ENCODE data around the gene TNP2. TPM values are rescaled to one million over a fixed set of nuclear protein-coding genes. Genes with fewer than 3 reads are reported as not detected.

The TNP2 gene
- total and polyA plus RNA-seq, 2 of the 4 experiments (the other 2 are of a cell fraction) = not detected

- Histone ChIP-seq H4K91ac (ENCODE audit: insufficient read depth, low read depth, low read length) (no peak overlapping the region), H2AFZ (replicated peaks; ENCODE audit: low read length, poor library complexity) (no peak overlapping the region), H3K9me3 (ENCODE audit: control insufficient read depth, insufficient read depth, low read length) (no peaks in the 10 kb centered on the region), H3K18ac (ENCODE audit: low read depth, low read length) (no peak overlapping the region), H2AK9ac (replicated peaks; ENCODE audit: low read depth, low read length, poor library complexity) (no peak overlapping the region), H2BK5ac (ENCODE audit: low read depth, low read length, poor library complexity, severe bottlenecking) (no peak overlapping the region), H2AK5ac (ENCODE audit: low read depth, low read length) (no peak overlapping the region), H2BK15ac (ENCODE audit: low read depth, low read length) (no peak overlapping the region), H4K5ac (ENCODE audit: low read depth, low read length) (no peak overlapping the region), H3K4me1 (ENCODE audit: control insufficient read depth, insufficient read depth, low read length) (no peaks in the 10 kb centered on the region; the same call in 1 of the 2 replicates), H2BK20ac (ENCODE audit: low read depth, low read length) (no peak overlapping the region), H3K79me1 (ENCODE audit: low read depth in 1 of 2, low read length in 2 of 2) (no peaks in the 10 kb centered on the region), H2BK120ac (ENCODE audit: low read depth, low read length) (no peak overlapping the region), H3K23ac (ENCODE audit: low read depth, low read length) (no peak overlapping the region), H3K4ac (ENCODE audit: low read depth, low read length) (no peak overlapping the region), H4K20me1 (ENCODE audit: insufficient read depth, low read length) (no peaks in the 10 kb centered on the region), H3K9ac (ENCODE audit: low read depth, low read length) (no peak overlapping the region), H3K56ac (ENCODE audit: extremely low read depth, insufficient read depth, low read length) (no peak overlapping the region), H3K27ac (ENCODE audit: insufficient read depth, low read length) (no peak overlapping the region), H3K36me3 (ENCODE audit: control insufficient read depth, insufficient read depth, low read length) (no peaks in the 10 kb centered on the region), H4K8ac (ENCODE audit: low read depth in 2 of 2, low read length in 2 of 2) (no peak overlapping the region), H3K27me3 (ENCODE audit: control insufficient read depth, insufficient read depth, low read length) (peaks cover 11% of the 10 kb centered on the region), H3K9me1 (ENCODE audit: insufficient read depth, low read length) (no peaks in the 10 kb centered on the region), H3K4me3 (ENCODE audit: insufficient read depth, low read depth, low read length) (no peak overlapping the region), H3K4me2 (ENCODE audit: low read depth, low read length) (no peak overlapping the region), H3K14ac (replicated peaks; ENCODE audit: low read depth, low read length) (no peak overlapping the region)
- POLR2A ChIA-PET (ENCODE audit: unreplicated experiment) = no interaction called here
- CTCF ChIA-PET = no interaction called here
- BruUV-seq (replicated peaks) = no TSS peak
- intact Hi-C loops (cut with micrococcal nuclease) (no loop called here), in situ Hi-C loops (cut with MboI; ENCODE audit: low sequenced_read_pairs) (no loop called here), dilution Hi-C loops (cut with HindIII; ENCODE audit: low sequenced_read_pairs, unreplicated experiment) (no loop called here)
- TF ChIP-seq RFX5 (IDR thresholded peaks at IDR 0.05; ENCODE audit: low read depth, low read length) (no peak), SMC3 (IDR thresholded peaks at IDR 0.05; ENCODE audit: low read depth, low read length) (no peak), MAFK (IDR thresholded peaks at IDR 0.05; ENCODE audit: low read depth, low read length) (no peak), CEBPB (IDR thresholded peaks at IDR 0.05; ENCODE audit: low read depth, low read length) (no peak), BHLHE40 (IDR thresholded peaks at IDR 0.05; ENCODE audit: low read depth, low read length) (no peak), POLR2A (IDR thresholded peaks at IDR 0.05; ENCODE audit: low read depth, low read length) (no peak), RCOR1 (IDR thresholded peaks at IDR 0.05; ENCODE audit: insufficient replicate concordance, low read length) (no peak), RAD21 (IDR thresholded peaks at IDR 0.05; ENCODE audit: low read length) (no peak), MAZ (IDR thresholded peaks at IDR 0.05; ENCODE audit: borderline replicate concordance, low read depth, low read length) (no peak), MXI1 (IDR thresholded peaks at IDR 0.05; ENCODE audit: borderline replicate concordance, low read depth, low read length) (no peak), CTCF (conservative IDR thresholded peaks at IDR 0.05; ENCODE audit: low read depth, low read length) (no peak), FOS (IDR thresholded peaks at IDR 0.05; ENCODE audit: low read depth, low read length) (no peak), CHD1 (IDR thresholded peaks at IDR 0.05; ENCODE audit: low read depth, low read length) (no peak), NFE2L2 (IDR thresholded peaks at IDR 0.05; ENCODE audit: low read depth, low read length) (no peak)
- TF ChIP-seq, protein P1, sequence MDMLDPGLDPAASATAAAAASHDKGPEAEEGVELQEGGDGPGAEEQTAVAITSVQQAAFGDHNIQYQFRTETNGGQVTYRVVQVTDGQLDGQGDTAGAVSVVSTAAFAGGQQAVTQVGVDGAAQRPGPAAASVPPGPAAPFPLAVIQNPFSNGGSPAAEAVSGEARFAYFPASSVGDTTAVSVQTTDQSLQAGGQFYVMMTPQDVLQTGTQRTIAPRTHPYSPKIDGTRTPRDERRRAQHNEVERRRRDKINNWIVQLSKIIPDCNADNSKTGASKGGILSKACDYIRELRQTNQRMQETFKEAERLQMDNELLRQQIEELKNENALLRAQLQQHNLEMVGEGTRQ (IDR thresholded peaks at IDR 0.05; ENCODE audit: low read depth, low read length) = no peak
- TF ChIP-seq, protein P2, sequence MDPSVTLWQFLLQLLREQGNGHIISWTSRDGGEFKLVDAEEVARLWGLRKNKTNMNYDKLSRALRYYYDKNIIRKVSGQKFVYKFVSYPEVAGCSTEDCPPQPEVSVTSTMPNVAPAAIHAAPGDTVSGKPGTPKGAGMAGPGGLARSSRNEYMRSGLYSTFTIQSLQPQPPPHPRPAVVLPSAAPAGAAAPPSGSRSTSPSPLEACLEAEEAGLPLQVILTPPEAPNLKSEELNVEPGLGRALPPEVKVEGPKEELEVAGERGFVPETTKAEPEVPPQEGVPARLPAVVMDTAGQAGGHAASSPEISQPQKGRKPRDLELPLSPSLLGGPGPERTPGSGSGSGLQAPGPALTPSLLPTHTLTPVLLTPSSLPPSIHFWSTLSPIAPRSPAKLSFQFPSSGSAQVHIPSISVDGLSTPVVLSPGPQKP (IDR thresholded peaks at IDR 0.05; ENCODE audit: borderline replicate concordance, low read depth, low read length) = no peak
- no CpG with 5 or more reads among the region's 2 CpGs for WGBS, 2 experiments (ENCODE audit: extremely low coverage in 2 of 2, insufficient read length in 1 of 2)
- no peak for DNase-seq
- ATAC-seq (ENCODE audit: low read depth) = no peak
Measured at GRCh38 chr16:11289202-11289601, 20.1 kb upstream of the TNP2 start.
